SK-N-SH treated with all-trans-retinoic acid at 6 μM for 48 hours (cell line): ENCODE results near the gene PKP4.

Experiments used
- ATAC-seq: fragments of 200-7000 bp; cut with Tn5 transposase; 3 replicates; pipeline ENCODE4 v1.9.1; 2020; ENCODE audit warnings: mild to moderate bottlenecking, moderate library complexity
- ARNTL ChIP-seq: fragments of 450-650 bp; formaldehyde crosslinking; IDR thresholded peaks from 2 replicates; pipeline ENCODE4 v1.5.0; 2020; ENCODE audit warnings: low read depth, mild to moderate bottlenecking, moderate library complexity, borderline replicate concordance
- CREB5 ChIP-seq: fragments of 250-450 bp; sonication (Bioruptor Pico); IDR thresholded peaks from 2 replicates; pipeline ENCODE4 v1.5.1; 2020; ENCODE audit warnings: low read depth, mild to moderate bottlenecking, moderate library complexity
- CSDC2 ChIP-seq: fragments of 250-450 bp; sonication (Bioruptor Pico); IDR thresholded peaks from 2 replicates; pipeline ENCODE4 v1.5.0; 2020; ENCODE audit warnings: mild to moderate bottlenecking, moderate library complexity
- ESRRG ChIP-seq: fragments of 250-450 bp; sonication (Bioruptor Pico); IDR thresholded peaks from 2 replicates; pipeline ENCODE4 v1.6.1; 2021; ENCODE audit warnings: mild to moderate bottlenecking
- GLIS3 ChIP-seq: fragments of 250-450 bp; sonication (Bioruptor Pico); IDR thresholded peaks from 2 replicates; pipeline ENCODE4 v1.5.0; 2020; ENCODE audit warnings: mild to moderate bottlenecking, moderate library complexity
- ISL1 ChIP-seq: fragments of 250-450 bp; sonication (Bioruptor Pico); IDR thresholded peaks from 2 replicates; pipeline ENCODE4 v2.1.2; 2022; ENCODE audit warnings: mild to moderate bottlenecking, moderate library complexity
- OSR1 ChIP-seq: fragments of 250-450 bp; sonication (Bioruptor Pico); IDR thresholded peaks from 2 replicates; pipeline ENCODE4 v1.8.0; 2022; ENCODE audit warnings: moderate library complexity, mild to moderate bottlenecking, inconsistent platforms
- PATZ1 ChIP-seq: fragments of 250-450 bp; sonication (Bioruptor Pico); IDR thresholded peaks from 2 replicates; pipeline ENCODE4 v1.8.0; 2020; ENCODE audit warnings: mild to moderate bottlenecking, moderate library complexity, borderline replicate concordance
- POU6F1 ChIP-seq: fragments of 250-450 bp; sonication (Bioruptor Pico); IDR thresholded peaks from 2 replicates; pipeline ENCODE4 v1.8.0; 2021; ENCODE audit warnings: low read depth, mild to moderate bottlenecking, moderate library complexity, borderline replicate concordance
- PPARA ChIP-seq: fragments of 250-450 bp; sonication (Bioruptor Pico); IDR thresholded peaks from 2 replicates; pipeline ENCODE4 v1.5.0; 2020; ENCODE audit warnings: mild to moderate bottlenecking, borderline replicate concordance
- RARB ChIP-seq: fragments of 250-450 bp; sonication (Bioruptor Pico); IDR thresholded peaks from 2 replicates; pipeline ENCODE4 v1.8.0; 2021; ENCODE audit warnings: mild to moderate bottlenecking, moderate library complexity
- TCF4 ChIP-seq: fragments of 250-450 bp; sonication (Bioruptor Pico); IDR thresholded peaks from 2 replicates; pipeline ENCODE4 v1.8.0; 2021; ENCODE audit warnings: mild to moderate bottlenecking, moderate library complexity, borderline replicate concordance
- TSHZ2 ChIP-seq: fragments of 250-450 bp; sonication (Bioruptor Pico); IDR thresholded peaks from 2 replicates; pipeline ENCODE4 v1.5.0; 2020; ENCODE audit warnings: mild to moderate bottlenecking, moderate library complexity
- ZC3H10 ChIP-seq: fragments of 250-450 bp; sonication (Bioruptor Pico); IDR thresholded peaks from 2 replicates; pipeline ENCODE4 v1.5.1; 2021; ENCODE audit warnings: mild to moderate bottlenecking, moderate library complexity
- ZFP3 ChIP-seq: fragments of 250-450 bp; sonication (Bioruptor Pico); IDR thresholded peaks from 2 replicates; pipeline ENCODE4 v1.5.0; 2020; ENCODE audit warnings: mild to moderate bottlenecking, moderate library complexity
- ZFP30 ChIP-seq: fragments of 450-650 bp; formaldehyde crosslinking; IDR thresholded peaks from 2 replicates; pipeline ENCODE4 v1.5.0; 2022; ENCODE audit warnings: mild to moderate bottlenecking, moderate library complexity
- ZNF565 ChIP-seq: fragments of 450-650 bp; formaldehyde crosslinking; conservative IDR thresholded peaks from 2 replicates; pipeline ENCODE4 v1.5.0; 2020; ENCODE audit warnings: low read depth, mild to moderate bottlenecking, moderate library complexity
- ZNF70 ChIP-seq: fragments of 450-650 bp; formaldehyde crosslinking; IDR thresholded peaks from 2 replicates; pipeline ENCODE4 v1.5.0; 2020; ENCODE audit warnings: mild to moderate bottlenecking, moderate library complexity
- ZNF8 ChIP-seq: fragments of 450-650 bp; formaldehyde crosslinking; IDR thresholded peaks from 2 replicates; pipeline ENCODE4 v1.5.0; 2020; ENCODE audit warnings: mild to moderate bottlenecking, moderate library complexity

Gene PKP4

GRCh38 chr2:158507141-158507540 is 50.4 kb downstream of the PKP4 start:
- TF ChIP-seq TCF4 = no peak
- no peak for TF ChIP-seq ISL1 (CRISPR knock-in tag)
- no peak for TF ChIP-seq CREB5
- TF ChIP-seq RARB (CRISPR knock-in tag) = no peak
- TF ChIP-seq GLIS3 (CRISPR knock-in tag) = no peak
- TF ChIP-seq ZNF70 (CRISPR knock-in tag) = no peak
- no peak for TF ChIP-seq POU6F1 (CRISPR knock-in tag)
- no peak for TF ChIP-seq PATZ1 (CRISPR knock-in tag)
- no peak for TF ChIP-seq ZFP3
- no peak for TF ChIP-seq PPARA (CRISPR knock-in tag)
- TF ChIP-seq ESRRG = no peak
- ATAC-seq = no peak

- TF ChIP-seq ZNF8 (CRISPR knock-in tag) (no peak), ZC3H10 (CRISPR knock-in tag) (no peak), ISL1 (CRISPR knock-in tag) (no peak), ZNF565 (CRISPR knock-in tag) (no peak), PPARA (CRISPR knock-in tag) (no peak), OSR1 (CRISPR knock-in tag) (no peak)
- TF ChIP-seq, all 23 proteins: peak for 0
- ATAC-seq = no peak
These were observed 50.9 kb downstream of the PKP4 start for GRCh38 chr2:158507679-158508078.

- TF ChIP-seq ARNTL (CRISPR knock-in tag) (no peak), PPARA (CRISPR knock-in tag) (no peak), ISL1 (CRISPR knock-in tag) (peak; percentile 79), ZFP3 (no peak), PATZ1 (CRISPR knock-in tag) (no peak), ZNF8 (CRISPR knock-in tag) (no peak), GLIS3 (CRISPR knock-in tag) (no peak), ZFP30 (CRISPR knock-in tag) (no peak), OSR1 (CRISPR knock-in tag) (no peak)
- ATAC-seq = peak; percentile 86
These were observed 53.4 kb downstream of the PKP4 start for GRCh38 chr2:158509928-158510797.

- TF ChIP-seq ZNF70 (CRISPR knock-in tag) (no peak), CSDC2 (CRISPR knock-in tag) (no peak), TSHZ2 (CRISPR knock-in tag) (no peak), ZNF8 (CRISPR knock-in tag) (no peak), ZNF565 (CRISPR knock-in tag) (no peak), GLIS3 (CRISPR knock-in tag) (no peak), ZC3H10 (CRISPR knock-in tag) (no peak), RARB (CRISPR knock-in tag) (no peak)
- TF ChIP-seq, all 23 proteins: peak for 0
These were observed 54.1 kb downstream of the PKP4 start for GRCh38 chr2:158510887-158511286.

More at GRCh38 chr2:158510887-158511286, 54.1 kb downstream of the PKP4 start:
- ATAC-seq = no peak
